ENCODE data around the gene CYBC1.

Gene CYBC1

GRCh38 chr17:82450357-82451106 is at the start of gene CYBC1:
Gene CYBC1, minus strand, starts transcription at chr17:82450752. Its CDS starts 1,498 bp downstream, at chr17:82449254.
- peak within 1 kb of the TSS; percentile 77 for H3K4me3 ChIP-seq (ENCODE audit: low read depth, low read length)

GRCh38 chr17:82497483-82498405 is 47.2 kb upstream of the CYBC1 start:
- H3K4me3 ChIP-seq (ENCODE audit: low read depth, low read length): peak overlapping the region; percentile 39

GRCh38 chr17:82496529-82497434 is 46.2 kb upstream of the CYBC1 start:
- H3K4me3 ChIP-seq (ENCODE audit: low read depth, low read length): peak overlapping the region; percentile 39

GRCh38 chr17:82495844-82496528 is 45.4 kb upstream of the CYBC1 start:
- no peak overlapping the region for H3K4me3 ChIP-seq (ENCODE audit: low read depth, low read length)

- H3K4me3 ChIP-seq (ENCODE audit: low read depth, low read length): no peak overlapping the region
Measured at GRCh38 chr17:82494236-82495055, 43.9 kb upstream of the CYBC1 start.

- H3K4me3 ChIP-seq (ENCODE audit: low read depth, low read length): no peak overlapping the region
Measured at GRCh38 chr17:82493226-82493781, 42.8 kb upstream of the CYBC1 start.

GRCh38 chr17:82492643-82493225 is 42.2 kb upstream of the CYBC1 start:
- no peak overlapping the region for H3K4me3 ChIP-seq (ENCODE audit: low read depth, low read length)

GRCh38 chr17:82491533-82491932 is 41.0 kb upstream of the CYBC1 start:
- H3K4me3 ChIP-seq (ENCODE audit: low read depth, low read length): no peak overlapping the region

GRCh38 chr17:82491196-82491530 is 40.6 kb upstream of the CYBC1 start:
- no peak overlapping the region for H3K4me3 ChIP-seq (ENCODE audit: low read depth, low read length)

- no peak overlapping the region for H3K4me3 ChIP-seq (ENCODE audit: low read depth, low read length)
Measured at GRCh38 chr17:82490512-82491195, 40.1 kb upstream of the CYBC1 start.

GRCh38 chr17:82489851-82490511 is 39.4 kb upstream of the CYBC1 start:
- no peak overlapping the region for H3K4me3 ChIP-seq (ENCODE audit: low read depth, low read length)

GRCh38 chr17:82489117-82489516 is 38.6 kb upstream of the CYBC1 start:
- no peak overlapping the region for H3K4me3 ChIP-seq (ENCODE audit: low read depth, low read length)

GRCh38 chr17:82487910-82488309 is 37.4 kb upstream of the CYBC1 start:
- no peak overlapping the region for H3K4me3 ChIP-seq (ENCODE audit: low read depth, low read length)

- no peak overlapping the region for H3K4me3 ChIP-seq (ENCODE audit: low read depth, low read length)
Measured at GRCh38 chr17:82486231-82487094, 35.9 kb upstream of the CYBC1 start.

GRCh38 chr17:82483836-82484235 is 33.3 kb upstream of the CYBC1 start:
- H3K4me3 ChIP-seq (ENCODE audit: low read depth, low read length): no peak overlapping the region

GRCh38 chr17:82483204-82483660 is 32.7 kb upstream of the CYBC1 start:
- H3K4me3 ChIP-seq (ENCODE audit: low read depth, low read length): no peak overlapping the region

- H3K4me3 ChIP-seq (ENCODE audit: low read depth, low read length): no peak overlapping the region
Measured at GRCh38 chr17:82480318-82480717, 29.8 kb upstream of the CYBC1 start.
